ACC112 (cell line): ENCODE measurements around the gene DAD1.
"Not testable (repeated sequence)": the region's sequence is repeated elsewhere in the genome, so short reads cannot be mapped to it uniquely, and the experiment has no call there.

Experiments
- H2AFZ ChIP-seq: fragments of 200-600 bp; sonication (generic); one replicate; pipeline ENCODE4 v1.6.0; 2017; ENCODE audit warnings: antibody characterized with exemption, low read length; ENCODE audit not compliant: unreplicated experiment
- H3K27ac ChIP-seq: fragments of 200-600 bp; sonication (generic); 2 replicates; pipeline ENCODE4 v1.5.1; 2014; ENCODE audit warnings: low read depth, mild to moderate bottlenecking, antibody characterized with exemption, low read length, moderate library complexity
- H3K27me3 ChIP-seq: fragments of 200-600 bp; sonication (generic); 2 replicates; pipeline ENCODE4 v1.6.1; 2014; ENCODE audit warnings: mild to moderate bottlenecking, antibody characterized with exemption, low read length, moderate library complexity, mixed read lengths; ENCODE audit not compliant: insufficient read depth
- H3K36me3 ChIP-seq: fragments of 200-600 bp; sonication (generic); 2 replicates; pipeline ENCODE4 v1.6.1; 2016; ENCODE audit warnings: mild to moderate bottlenecking, antibody characterized with exemption, low read length, moderate library complexity, mixed read lengths; ENCODE audit not compliant: insufficient read depth
- H3K4me1 ChIP-seq: fragments of 200-600 bp; sonication (generic); one replicate; pipeline ENCODE4 v1.6.1; 2016; ENCODE audit warnings: low read length, mixed read lengths; ENCODE audit not compliant: insufficient read depth, unreplicated experiment, control insufficient read depth
- H3K4me3 ChIP-seq: fragments of 200-600 bp; sonication (generic); 2 replicates; pipeline ENCODE4 v1.5.1; 2014; ENCODE audit warnings: mild to moderate bottlenecking, low read depth, low read length
- H3K79me2 ChIP-seq: fragments of 200-600 bp; sonication (generic); one replicate; pipeline ENCODE4 v1.6.0; 2016; ENCODE audit warnings: low read length; ENCODE audit not compliant: control insufficient read depth, unreplicated experiment, insufficient read depth

Gene DAD1

GRCh38 chr14:22615765-22616164 lies 26.7 kb upstream of the DAD1 start:
- not testable (repeated sequence) for H3K27me3 ChIP-seq, H3K36me3 ChIP-seq, H3K4me3 ChIP-seq

GRCh38 chr14:22614240-22614799 lies 25.3 kb upstream of the DAD1 start:
- peaks cover 21% of the 10 kb centered on the region for H3K4me1 ChIP-seq
- H3K4me3 ChIP-seq, result peak overlapping the region; percentile 22; the same call in 1 of the 2 replicates
- peak overlapping the region; percentile 95 for H3K27ac ChIP-seq

More at GRCh38 chr14:22615765-22616164, 26.7 kb upstream of the DAD1 start:
- peaks cover 21% of the 10 kb centered on the region for H3K4me1 ChIP-seq
- H3K27ac ChIP-seq, H3K79me2 ChIP-seq, H2AFZ ChIP-seq: not testable (repeated sequence)

GRCh38 chr14:22613736-22614239 lies 24.8 kb upstream of the DAD1 start:
- Histone ChIP-seq H3K36me3 (peaks cover 18% of the 10 kb centered on the region), H3K4me3 (peak overlapping the region; percentile 22; the same call in 1 of the 2 replicates), H3K79me2 (no peaks in the 10 kb centered on the region), H3K27me3 (no peaks in the 10 kb centered on the region), H2AFZ (no peak overlapping the region), H3K4me1 (peaks cover 21% of the 10 kb centered on the region), H3K27ac (peak overlapping the region; percentile 95)

More at GRCh38 chr14:22614240-22614799, 25.3 kb upstream of the DAD1 start:
- H3K36me3 ChIP-seq, result peaks cover 18% of the 10 kb centered on the region
- no peaks in the 10 kb centered on the region for H3K79me2 ChIP-seq
- H3K27me3 ChIP-seq, result no peaks in the 10 kb centered on the region
- H2AFZ ChIP-seq, result no peak overlapping the region

- peaks cover 18% of the 10 kb centered on the region for H3K36me3 ChIP-seq
- peak overlapping the region; percentile 95 for H3K27ac ChIP-seq
- H3K27me3 ChIP-seq, result no peaks in the 10 kb centered on the region
- H3K79me2 ChIP-seq, result no peaks in the 10 kb centered on the region
- H3K4me3 ChIP-seq, result no peak overlapping the region
- H2AFZ ChIP-seq, result no peak overlapping the region
- H3K4me1 ChIP-seq, result peaks cover 21% of the 10 kb centered on the region
Observed at GRCh38 chr14:22613106-22613695, 24.2 kb upstream of the DAD1 start.

GRCh38 chr14:22610931-22611330 lies 21.9 kb upstream of the DAD1 start:
- Histone ChIP-seq H3K4me1 (peaks cover 27% of the 10 kb centered on the region), H3K27ac (no peak overlapping the region), H3K79me2 (no peaks in the 10 kb centered on the region), H2AFZ (no peak overlapping the region), H3K27me3 (no peaks in the 10 kb centered on the region), H3K4me3 (no peak overlapping the region), H3K36me3 (peaks cover 32% of the 10 kb centered on the region)

GRCh38 chr14:22607291-22607690 lies 18.3 kb upstream of the DAD1 start:
- H3K79me2 ChIP-seq, result no peaks in the 10 kb centered on the region
- peaks cover 18% of the 10 kb centered on the region for H3K4me1 ChIP-seq
- H3K27ac ChIP-seq, result no peak overlapping the region
- no peak overlapping the region for H2AFZ ChIP-seq
- H3K4me3 ChIP-seq, result no peak overlapping the region
- H3K36me3 ChIP-seq, result peaks cover 50% of the 10 kb centered on the region
- H3K27me3 ChIP-seq, result no peaks in the 10 kb centered on the region

GRCh38 chr14:22606380-22606779 lies 17.4 kb upstream of the DAD1 start:
- no peaks in the 10 kb centered on the region for H3K27me3 ChIP-seq
- H3K4me3 ChIP-seq, result no peak overlapping the region
- no peak overlapping the region for H2AFZ ChIP-seq
- H3K79me2 ChIP-seq, result no peaks in the 10 kb centered on the region
- no peak overlapping the region for H3K27ac ChIP-seq
- peaks cover 56% of the 10 kb centered on the region for H3K36me3 ChIP-seq
- H3K4me1 ChIP-seq, result peaks cover 23% of the 10 kb centered on the region

GRCh38 chr14:22602862-22603261 lies 13.8 kb upstream of the DAD1 start:
- Histone ChIP-seq H3K79me2 (peaks cover 16% of the 10 kb centered on the region), H3K27me3 (no peaks in the 10 kb centered on the region), H3K4me1 (peaks cover 44% of the 10 kb centered on the region), H3K27ac (peak overlapping the region; percentile 62), H2AFZ (no peak overlapping the region), H3K4me3 (peak overlapping the region; percentile 2; the same call in 1 of the 2 replicates), H3K36me3 (peaks cover 41% of the 10 kb centered on the region)

GRCh38 chr14:22601996-22602395 lies 13.0 kb upstream of the DAD1 start:
- Histone ChIP-seq H3K4me3 (no peak overlapping the region), H3K36me3 (peaks cover 35% of the 10 kb centered on the region), H2AFZ (no peak overlapping the region), H3K4me1 (peaks cover 47% of the 10 kb centered on the region), H3K27ac (peak overlapping the region; percentile 62; the same call in 1 of the 2 replicates), H3K27me3 (no peaks in the 10 kb centered on the region), H3K79me2 (peaks cover 16% of the 10 kb centered on the region)

- H3K27ac ChIP-seq, result no peak overlapping the region
- H3K4me3 ChIP-seq, result no peak overlapping the region
- H3K27me3 ChIP-seq, result no peaks in the 10 kb centered on the region
Observed at GRCh38 chr14:22601456-22601855, 12.4 kb upstream of the DAD1 start.

GRCh38 chr14:22600027-22600426 lies 11.0 kb upstream of the DAD1 start:
- Histone ChIP-seq H3K27ac (no peak overlapping the region), H3K4me1 (peaks cover 40% of the 10 kb centered on the region), H3K4me3 (peak overlapping the region; percentile 88), H3K79me2 (peaks cover 16% of the 10 kb centered on the region), H2AFZ (no peak overlapping the region), H3K36me3 (peaks cover 21% of the 10 kb centered on the region), H3K27me3 (no peaks in the 10 kb centered on the region)

More at GRCh38 chr14:22601456-22601855, 12.4 kb upstream of the DAD1 start:
- H3K36me3 ChIP-seq, result peaks cover 32% of the 10 kb centered on the region
- peaks cover 16% of the 10 kb centered on the region for H3K79me2 ChIP-seq
- H3K4me1 ChIP-seq, result peaks cover 47% of the 10 kb centered on the region
- H2AFZ ChIP-seq, result no peak overlapping the region
